Mammary epithelial cell (primary cell): Measurements from ENCODE around the gene NTM.

Experiments used
- EZH2 ChIP-seq: IDR thresholded peaks from 2 replicates; pipeline ENCODE4 v1.6.1; 2012; ENCODE audit warnings: low read length, inconsistent platforms, borderline replicate concordance
- TF ChIP-seq, protein P1 (sequence below), 2 donors: IDR thresholded peaks in 1 of 2; conservative IDR thresholded peaks in 1 of 2; 2 replicates each; pipeline ENCODE4 v1.5.1; 2011 to 2012; ENCODE audit warnings: inconsistent platforms in 2 of 2, low read length in 2 of 2, mild to moderate bottlenecking in 2 of 2, control low read depth in 1 of 2, low read depth in 1 of 2; ENCODE audit not compliant: insufficient read depth in 1 of 2; ENCODE audit errors: extremely low read depth in 1 of 2

DNA sequence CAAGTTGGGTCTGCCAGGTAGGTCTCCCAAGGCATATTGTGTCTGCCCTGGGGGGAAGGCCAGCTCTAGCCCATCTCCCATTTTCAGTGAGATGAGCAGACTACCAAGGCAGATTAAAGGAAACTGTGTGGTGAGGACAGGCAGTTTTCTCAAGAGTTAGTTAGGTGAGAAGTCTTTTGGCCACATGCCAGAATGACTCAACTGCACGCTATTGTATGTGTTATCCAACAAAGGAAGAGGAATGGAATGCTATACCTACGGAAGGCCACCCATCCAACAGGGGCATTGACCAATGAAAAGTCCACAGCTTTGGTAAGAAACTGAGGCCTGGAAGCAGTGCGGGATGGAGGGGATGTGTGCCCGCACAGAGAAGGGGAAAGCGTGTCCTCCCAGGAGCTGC lies 941.7 kb downstream of the NTM start:
- TF ChIP-seq, protein P1, sequence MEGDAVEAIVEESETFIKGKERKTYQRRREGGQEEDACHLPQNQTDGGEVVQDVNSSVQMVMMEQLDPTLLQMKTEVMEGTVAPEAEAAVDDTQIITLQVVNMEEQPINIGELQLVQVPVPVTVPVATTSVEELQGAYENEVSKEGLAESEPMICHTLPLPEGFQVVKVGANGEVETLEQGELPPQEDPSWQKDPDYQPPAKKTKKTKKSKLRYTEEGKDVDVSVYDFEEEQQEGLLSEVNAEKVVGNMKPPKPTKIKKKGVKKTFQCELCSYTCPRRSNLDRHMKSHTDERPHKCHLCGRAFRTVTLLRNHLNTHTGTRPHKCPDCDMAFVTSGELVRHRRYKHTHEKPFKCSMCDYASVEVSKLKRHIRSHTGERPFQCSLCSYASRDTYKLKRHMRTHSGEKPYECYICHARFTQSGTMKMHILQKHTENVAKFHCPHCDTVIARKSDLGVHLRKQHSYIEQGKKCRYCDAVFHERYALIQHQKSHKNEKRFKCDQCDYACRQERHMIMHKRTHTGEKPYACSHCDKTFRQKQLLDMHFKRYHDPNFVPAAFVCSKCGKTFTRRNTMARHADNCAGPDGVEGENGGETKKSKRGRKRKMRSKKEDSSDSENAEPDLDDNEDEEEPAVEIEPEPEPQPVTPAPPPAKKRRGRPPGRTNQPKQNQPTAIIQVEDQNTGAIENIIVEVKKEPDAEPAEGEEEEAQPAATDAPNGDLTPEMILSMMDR (conservative IDR thresholded peaks at IDR 0.05 in 1 of 2, IDR thresholded peaks at IDR 0.05 in 1 of 2; ENCODE audit: extremely low read depth in 1 of 2, insufficient read depth in 1 of 2, low read depth in 1 of 2, low read length in 2 of 2), result no peak
- no peak for TF ChIP-seq EZH2
